HCT116 (cell line): Measurements from ENCODE around the gene ZDHHC19. TPM values are rescaled to one million over a fixed set of nuclear protein-coding genes. Genes with fewer than 3 reads are reported as not detected.

Experiments
- ATAC-seq: fragments of 200-7000 bp; cut with Tn5 transposase; 2 replicates; pipeline ENCODE4 v1.9.1; 2020; ENCODE audit warnings: mild to moderate bottlenecking, moderate library complexity
- BruUV-seq: library from RNA; stranded (reverse); fragments of 400-500 nt; replicated peaks from 2 replicates; lab custom pipeline; 2021; lab: Mats Ljungman, UMichigan
- CTCF ChIA-PET: fragments of 300-600 bp; sonication (Branson Sonifier 250); formaldehyde crosslinking; loops from one replicate; lab custom pipeline; 2021; ENCODE audit warnings: antibody characterized with exemption; lab: Charles Lee
- POLR2A ChIA-PET: fragments of 300-600, 350-600 bp; sonication (Branson Sonifier 250); formaldehyde crosslinking; loops from one replicate; lab custom pipeline; 2021; ENCODE audit warnings: antibody characterized with exemption; lab: Charles Lee
- RAD21 ChIA-PET, 2 experiments: fragments of 300-600 bp; sonication (Branson Sonifier 250); formaldehyde crosslinking; loops; one replicate each; lab custom pipeline; 2023; ENCODE audit warnings: low total read pairs in 2 of 2; ENCODE audit not compliant: uncharacterized antibody in 2 of 2, unreplicated experiment in 2 of 2, low non-redundant PET in 1 of 2; lab: Charles Lee
- DNase-seq: peaks from one replicate; pipeline ENCODE4 v3.0.0-alpha.2; 2010; ENCODE audit warnings: low read depth, low spot score
- H2AFZ ChIP-seq: fragments of 200-600 bp; shearing (Covaris generic), sonication (generic); 2 replicates; pipeline ENCODE4 v1.6.1; 2017; ENCODE audit warnings: low read depth, mixed run types, mixed read lengths, antibody characterized with exemption, low read length; ENCODE audit not compliant: poor library complexity, severe bottlenecking
- H3K27ac ChIP-seq: 2 replicates; pipeline ENCODE4 v1.5.1; 2012; ENCODE audit warnings: low read depth, low read length
- H3K27me3 ChIP-seq: fragments of 200-600 bp; sonication (generic); 2 replicates; pipeline ENCODE4 v1.6.1; 2016; ENCODE audit warnings: mixed run types, low read length, mixed read lengths; ENCODE audit not compliant: insufficient read depth
- H3K36me3 ChIP-seq, 2 experiments: fragments of 200-500 bp in 1 of 2; fragments of 200-600 bp in 1 of 2; sonication (Bioruptor generic) in 1 of 2; sonication (generic) in 1 of 2; 2 replicates each; pipeline versions ENCODE4 v1.5.1 to v1.6.1; 2014 to 2016; ENCODE audit warnings: low read length in 2 of 2, inconsistent platforms in 1 of 2, mixed read lengths in 1 of 2, mixed run types in 1 of 2; ENCODE audit not compliant: insufficient read depth in 2 of 2, control insufficient read depth in 1 of 2
- H3K4me1 ChIP-seq, 2 experiments: fragments of 200-600 bp in 1 of 2; sonication (generic) in 1 of 2; 2 replicates each; pipeline versions ENCODE4 v1.5.1 to v1.6.1; 2012 to 2017; ENCODE audit warnings: low read length in 2 of 2, inconsistent platforms in 1 of 2, mild to moderate bottlenecking in 1 of 2, mixed read lengths in 1 of 2, mixed run types in 1 of 2, moderate library complexity in 1 of 2; ENCODE audit not compliant: insufficient read depth in 2 of 2, control insufficient read depth in 1 of 2
- H3K4me2 ChIP-seq: fragments of 200-600 bp; sonication (generic); 2 replicates; pipeline ENCODE4 v1.6.1; 2017; ENCODE audit warnings: mixed run types, low read length, mixed read lengths
- H3K4me3 ChIP-seq, 2 experiments: fragments of 200-600 bp in 1 of 2; sonication (generic) in 1 of 2; replicated peaks in 1 of 2; 2 replicates each; pipeline ENCODE4 v1.5.1; 2011 to 2016; ENCODE audit warnings: low read length in 2 of 2, control low read depth in 1 of 2, low read depth in 1 of 2, mild to moderate bottlenecking in 1 of 2, mixed read lengths in 1 of 2, mixed run types in 1 of 2
- H3K79me2 ChIP-seq: fragments of 200-600 bp; sonication (generic); 2 replicates; pipeline ENCODE4 v1.6.1; 2017; ENCODE audit warnings: mild to moderate bottlenecking, mixed run types, low read length, moderate library complexity, mixed read lengths; ENCODE audit not compliant: insufficient read depth
- H3K9ac ChIP-seq: fragments of 200-600 bp; sonication (generic); 2 replicates; pipeline ENCODE4 v1.6.1; 2016; ENCODE audit warnings: low read length, mixed read lengths
- H3K9me2 ChIP-seq: fragments of 200-600 bp; sonication (generic), shearing (Covaris generic); 2 replicates; pipeline ENCODE4 v1.6.1; 2017; ENCODE audit warnings: mixed run types, mild to moderate bottlenecking, moderate library complexity; ENCODE audit not compliant: insufficient read depth
- H3K9me3 ChIP-seq, 2 experiments: fragments of 200-500 bp in 1 of 2; fragments of 200-600 bp in 1 of 2; sonication (Bioruptor generic) in 1 of 2; sonication (generic) in 1 of 2; 2 replicates each; pipeline ENCODE4 v1.6.1; 2014 to 2017; ENCODE audit warnings: low read length in 2 of 2, mixed read lengths in 2 of 2, inconsistent platforms in 1 of 2, low read depth in 1 of 2, mild to moderate bottlenecking in 1 of 2, mixed run types in 1 of 2, moderate library complexity in 1 of 2; ENCODE audit not compliant: control insufficient read depth in 1 of 2, insufficient read depth in 1 of 2
- H4K20me1 ChIP-seq: fragments of 200-600 bp; sonication (generic), shearing (Covaris generic); 2 replicates; pipeline ENCODE4 v1.6.1; 2017; ENCODE audit warnings: mixed run types, mild to moderate bottlenecking, moderate library complexity; ENCODE audit not compliant: insufficient read depth
- EGR1 ChIP-seq: IDR thresholded peaks from 2 replicates; pipeline ENCODE4 v1.6.1; 2012; ENCODE audit warnings: low read depth
- ELF1 ChIP-seq: IDR thresholded peaks from 2 replicates; pipeline ENCODE4 v1.6.1; 2012; ENCODE audit warnings: low read depth, borderline replicate concordance
- EZH2phosphoT487 ChIP-seq: fragments of 200-600 bp; IDR thresholded peaks from 2 replicates; pipeline ENCODE4 v1.6.1; 2018; ENCODE audit warnings: antibody characterized with exemption, borderline replicate concordance
- FOSL1 ChIP-seq: IDR thresholded peaks from 2 replicates; pipeline ENCODE4 v1.6.1; 2012; ENCODE audit warnings: low read depth
- JUND ChIP-seq: IDR thresholded peaks from 2 replicates; pipeline ENCODE4 v1.6.1; 2012
- POLR2A ChIP-seq: IDR thresholded peaks from 2 replicates; pipeline ENCODE4 v1.7.0; 2011; ENCODE audit warnings: borderline replicate concordance; ENCODE audit not compliant: insufficient read depth, insufficient read length; ENCODE audit errors: extremely low read depth
- RAD21 ChIP-seq: IDR thresholded peaks from 2 replicates; pipeline ENCODE4 v1.6.1; 2012; ENCODE audit warnings: low read depth, mild to moderate bottlenecking
- YY1 ChIP-seq: IDR thresholded peaks from 2 replicates; pipeline ENCODE4 v1.6.1; 2011; ENCODE audit warnings: low read length, low read depth, moderate library complexity, mild to moderate bottlenecking; ENCODE audit not compliant: insufficient replicate concordance; ENCODE audit errors: extremely low read depth
- ZFX ChIP-seq: fragments of 450-650 bp; IDR thresholded peaks from 2 replicates; pipeline ENCODE4 v1.6.1; 2017
- intact Hi-C: fragments of 100-400 bp; cut with micrococcal nuclease; formaldehyde crosslinking; loops from 2 replicates; pipeline ENCODE4 v1.10.0; 2022
- total RNA-seq: library from RNA; stranded (reverse); gene quantifications from one replicate; pipeline ENCODE4 v1.2.1, GENCODE V29; 2021; ENCODE audit not compliant: unreplicated experiment
- TF ChIP-seq, protein P1 (sequence below), 3 experiments: fragments of 200-600 bp in 1 of 3; sonication (generic) in 1 of 3; IDR thresholded peaks in 2 of 3; conservative IDR thresholded peaks in 1 of 3; 2 replicates each; pipeline ENCODE4 v1.5.1; 2012 to 2017; ENCODE audit warnings: low read depth in 2 of 3, low read length in 2 of 3, antibody characterized with exemption in 1 of 3, borderline replicate concordance in 1 of 3, control low read depth in 1 of 3, mild to moderate bottlenecking in 1 of 3, mixed read lengths in 1 of 3, mixed run types in 1 of 3, moderate library complexity in 1 of 3; ENCODE audit not compliant: insufficient read depth in 1 of 3
- TF ChIP-seq, protein P2 (sequence below): IDR thresholded peaks from 2 replicates; pipeline ENCODE4 v1.6.1; 2012
- TF ChIP-seq, protein P3 (sequence below): IDR thresholded peaks from 2 replicates; pipeline ENCODE4 v1.6.1; 2011; ENCODE audit warnings: mild to moderate bottlenecking, low read length, moderate library complexity; ENCODE audit not compliant: insufficient replicate concordance; ENCODE audit errors: extremely low read depth

Gene ZDHHC19
- total RNA-seq, 1 experiment from 2014 or later: not detected

DNA sequence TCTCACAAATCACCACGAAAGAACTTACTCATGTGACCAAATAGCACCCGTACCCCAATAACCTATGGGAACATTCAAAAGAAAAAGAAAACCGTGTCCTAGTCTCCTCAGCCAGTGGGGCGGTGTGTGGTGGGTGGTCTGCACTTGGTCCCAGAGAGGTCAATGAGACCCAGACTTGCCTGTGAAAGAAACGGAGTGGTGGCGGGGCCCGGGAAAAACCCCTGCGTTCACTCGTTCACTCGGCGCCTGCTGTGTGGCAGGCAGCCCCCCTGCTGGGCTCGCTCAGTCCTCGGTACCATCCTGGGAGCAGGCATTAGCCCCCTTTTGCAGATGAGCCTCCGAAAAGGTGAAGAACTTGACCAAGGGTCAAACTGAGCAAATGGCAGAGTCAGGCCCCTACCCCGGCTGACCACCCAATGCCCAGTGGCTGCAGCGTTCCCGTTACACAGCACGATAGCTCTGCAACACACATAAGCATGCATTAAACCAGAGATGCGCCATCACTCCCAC is 36.0 kb downstream of the ZDHHC19 start:
- H3K79me2 ChIP-seq: no peaks in the 10 kb centered on the region
- RAD21 ChIA-PET: no interaction called here
- H3K9ac ChIP-seq: no peak overlapping the region
- H3K27me3 ChIP-seq: no peaks in the 10 kb centered on the region
- H3K4me3 ChIP-seq: no peak overlapping the region
- CTCF ChIA-PET: no interaction called here
- no peaks in the 10 kb centered on the region for H4K20me1 ChIP-seq
- no peaks in the 10 kb centered on the region for H3K9me2 ChIP-seq
- no TSS peak for BruUV-seq
- H3K27ac ChIP-seq: no peak overlapping the region
- intact Hi-C loops: no loop called here
- POLR2A ChIA-PET: no interaction called here
- no peak overlapping the region for H3K4me2 ChIP-seq
- H3K4me1 ChIP-seq: no peaks in the 10 kb centered on the region
- ATAC-seq (no peak), DNase-seq (no peak)
- no peaks in the 10 kb centered on the region for H3K36me3 ChIP-seq
- no peak overlapping the region for H2AFZ ChIP-seq
- TF ChIP-seq, protein P1, sequence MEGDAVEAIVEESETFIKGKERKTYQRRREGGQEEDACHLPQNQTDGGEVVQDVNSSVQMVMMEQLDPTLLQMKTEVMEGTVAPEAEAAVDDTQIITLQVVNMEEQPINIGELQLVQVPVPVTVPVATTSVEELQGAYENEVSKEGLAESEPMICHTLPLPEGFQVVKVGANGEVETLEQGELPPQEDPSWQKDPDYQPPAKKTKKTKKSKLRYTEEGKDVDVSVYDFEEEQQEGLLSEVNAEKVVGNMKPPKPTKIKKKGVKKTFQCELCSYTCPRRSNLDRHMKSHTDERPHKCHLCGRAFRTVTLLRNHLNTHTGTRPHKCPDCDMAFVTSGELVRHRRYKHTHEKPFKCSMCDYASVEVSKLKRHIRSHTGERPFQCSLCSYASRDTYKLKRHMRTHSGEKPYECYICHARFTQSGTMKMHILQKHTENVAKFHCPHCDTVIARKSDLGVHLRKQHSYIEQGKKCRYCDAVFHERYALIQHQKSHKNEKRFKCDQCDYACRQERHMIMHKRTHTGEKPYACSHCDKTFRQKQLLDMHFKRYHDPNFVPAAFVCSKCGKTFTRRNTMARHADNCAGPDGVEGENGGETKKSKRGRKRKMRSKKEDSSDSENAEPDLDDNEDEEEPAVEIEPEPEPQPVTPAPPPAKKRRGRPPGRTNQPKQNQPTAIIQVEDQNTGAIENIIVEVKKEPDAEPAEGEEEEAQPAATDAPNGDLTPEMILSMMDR (IDR thresholded peaks at IDR 0.05 in 2 of 3, conservative IDR thresholded peaks at IDR 0.05 in 1 of 3; ENCODE audit: borderline replicate concordance in 1 of 3, insufficient read depth in 1 of 3, low read depth in 2 of 3, low read length in 2 of 3): no peak
- TF ChIP-seq ELF1 (no peak), POLR2A (no peak), YY1 (no peak), JUND (no peak), RAD21 (no peak), EZH2phosphoT487 (no peak), ZFX (no peak), EGR1 (no peak), FOSL1 (no peak)
- TF ChIP-seq, protein P2, sequence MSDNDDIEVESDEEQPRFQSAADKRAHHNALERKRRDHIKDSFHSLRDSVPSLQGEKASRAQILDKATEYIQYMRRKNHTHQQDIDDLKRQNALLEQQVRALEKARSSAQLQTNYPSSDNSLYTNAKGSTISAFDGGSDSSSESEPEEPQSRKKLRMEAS: no peak
- TF ChIP-seq, protein P3, sequence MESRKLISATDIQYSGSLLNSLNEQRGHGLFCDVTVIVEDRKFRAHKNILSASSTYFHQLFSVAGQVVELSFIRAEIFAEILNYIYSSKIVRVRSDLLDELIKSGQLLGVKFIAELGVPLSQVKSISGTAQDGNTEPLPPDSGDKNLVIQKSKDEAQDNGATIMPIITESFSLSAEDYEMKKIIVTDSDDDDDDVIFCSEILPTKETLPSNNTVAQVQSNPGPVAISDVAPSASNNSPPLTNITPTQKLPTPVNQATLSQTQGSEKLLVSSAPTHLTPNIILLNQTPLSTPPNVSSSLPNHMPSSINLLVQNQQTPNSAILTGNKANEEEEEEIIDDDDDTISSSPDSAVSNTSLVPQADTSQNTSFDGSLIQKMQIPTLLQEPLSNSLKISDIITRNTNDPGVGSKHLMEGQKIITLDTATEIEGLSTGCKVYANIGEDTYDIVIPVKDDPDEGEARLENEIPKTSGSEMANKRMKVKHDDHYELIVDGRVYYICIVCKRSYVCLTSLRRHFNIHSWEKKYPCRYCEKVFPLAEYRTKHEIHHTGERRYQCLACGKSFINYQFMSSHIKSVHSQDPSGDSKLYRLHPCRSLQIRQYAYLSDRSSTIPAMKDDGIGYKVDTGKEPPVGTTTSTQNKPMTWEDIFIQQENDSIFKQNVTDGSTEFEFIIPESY: no peak
- H3K9me3 ChIP-seq: no peaks in the 10 kb centered on the region
